IMR-90 (cell line): ENCODE data around the gene NUDCD3. TPM values are rescaled to one million over a fixed set of nuclear protein-coding genes. Genes with fewer than 3 reads are reported as not detected.

Experiments used
- ATAC-seq: fragments of 200-7000 bp; cut with Tn5 transposase; 2 replicates; pipeline ENCODE4 v1.9.1; 2020; ENCODE audit warnings: low read depth, mild to moderate bottlenecking, moderate library complexity
- BruUV-seq: library from RNA; stranded (reverse); fragments of 400-500 nt; replicated peaks from 2 replicates; lab custom pipeline; 2021; lab: Mats Ljungman, UMichigan
- CTCF ChIA-PET: fragments of 300-600 bp; formaldehyde crosslinking; extraction: SDS; loops from one replicate; lab custom pipeline; 2021; ENCODE audit warnings: antibody characterized with exemption; lab: Yijun Ruan, JAX
- POLR2A ChIA-PET: fragments of 300-600 bp; sonication (Branson Sonifier 250); formaldehyde crosslinking; loops from one replicate; lab custom pipeline; 2022; ENCODE audit warnings: antibody characterized with exemption; ENCODE audit not compliant: unreplicated experiment; lab: Charles Lee
- DNase-seq: peaks from one replicate; pipeline ENCODE4 v3.0.0; 2013
- H2AFZ ChIP-seq: replicated peaks from 2 replicates; pipeline ENCODE3; 2013; ENCODE audit warnings: low read length, mild to moderate bottlenecking; ENCODE audit not compliant: poor library complexity
- H2AK5ac ChIP-seq: 2 replicates; pipeline ENCODE4 v1.6.1; 2013; ENCODE audit warnings: low read depth, low read length, inconsistent platforms
- H2AK9ac ChIP-seq: replicated peaks from 2 replicates; pipeline ENCODE3; 2013; ENCODE audit warnings: mild to moderate bottlenecking, low read depth, low read length, moderate library complexity; ENCODE audit not compliant: poor library complexity
- H2BK120ac ChIP-seq: 2 replicates; pipeline ENCODE4 v1.6.1; 2013; ENCODE audit warnings: low read depth, low read length, inconsistent platforms
- H2BK15ac ChIP-seq: 3 replicates; pipeline ENCODE4 v1.6.1; 2013; ENCODE audit warnings: low read depth, low read length, inconsistent platforms
- H2BK20ac ChIP-seq: 2 replicates; pipeline ENCODE4 v1.6.1; 2013; ENCODE audit warnings: low read depth, mild to moderate bottlenecking, inconsistent platforms, low read length, moderate library complexity
- H2BK5ac ChIP-seq: 2 replicates; pipeline ENCODE4 v1.6.1; 2013; ENCODE audit warnings: mild to moderate bottlenecking, low read depth, low read length, inconsistent platforms; ENCODE audit not compliant: poor library complexity, severe bottlenecking
- H3K14ac ChIP-seq: replicated peaks from 2 replicates; pipeline ENCODE4 v1.6.1; 2013; ENCODE audit warnings: low read depth, low read length, inconsistent platforms
- H3K18ac ChIP-seq: 2 replicates; pipeline ENCODE4 v1.6.1; 2013; ENCODE audit warnings: low read depth, low read length, control low read depth
- H3K23ac ChIP-seq: 2 replicates; pipeline ENCODE4 v1.6.1; 2013; ENCODE audit warnings: low read depth, low read length, inconsistent platforms
- H3K27ac ChIP-seq: 2 replicates; pipeline ENCODE4 v1.5.1; 2013; ENCODE audit warnings: mild to moderate bottlenecking, control low read depth, low read length; ENCODE audit not compliant: insufficient read depth
- H3K27me3 ChIP-seq: 2 replicates; pipeline ENCODE4 v1.6.1; 2013; ENCODE audit warnings: low read length; ENCODE audit not compliant: control insufficient read depth, insufficient read depth
- H3K36me3 ChIP-seq: 2 replicates; pipeline ENCODE4 v1.6.1; 2013; ENCODE audit warnings: low read length, mixed read lengths; ENCODE audit not compliant: control insufficient read depth, insufficient read depth
- H3K4ac ChIP-seq: 2 replicates; pipeline ENCODE4 v1.6.1; 2013; ENCODE audit warnings: low read depth, low read length, inconsistent platforms
- H3K4me1 ChIP-seq: 2 replicates; pipeline ENCODE4 v1.6.1; 2013; ENCODE audit warnings: low read length, mixed read lengths; ENCODE audit not compliant: control insufficient read depth, insufficient read depth
- H3K4me2 ChIP-seq: 2 replicates; pipeline ENCODE4 v1.6.1; 2013; ENCODE audit warnings: low read depth, mild to moderate bottlenecking, control low read depth, low read length, moderate library complexity
- H3K4me3 ChIP-seq: 2 replicates; pipeline ENCODE4 v1.5.1; 2013; ENCODE audit warnings: low read depth, mild to moderate bottlenecking, control low read depth, low read length, moderate library complexity; ENCODE audit not compliant: insufficient read depth
- H3K56ac ChIP-seq: 2 replicates; pipeline ENCODE4 v1.6.1; 2013; ENCODE audit warnings: low read length, inconsistent platforms; ENCODE audit not compliant: insufficient read depth; ENCODE audit errors: extremely low read depth
- H3K79me1 ChIP-seq, 2 experiments: 2 replicates each; pipeline ENCODE4 v1.6.1; 2013; ENCODE audit warnings: low read length in 2 of 2, inconsistent platforms in 1 of 2, low read depth in 1 of 2
- H3K9ac ChIP-seq: 2 replicates; pipeline ENCODE4 v1.6.1; 2013; ENCODE audit warnings: low read depth, low read length, control low read depth
- H3K9me1 ChIP-seq: 2 replicates; pipeline ENCODE4 v1.6.1; 2013; ENCODE audit warnings: low read length, inconsistent platforms; ENCODE audit not compliant: insufficient read depth
- H3K9me3 ChIP-seq: 2 replicates; pipeline ENCODE4 v1.6.1; 2013; ENCODE audit warnings: low read length; ENCODE audit not compliant: control insufficient read depth, insufficient read depth
- H4K20me1 ChIP-seq: 2 replicates; pipeline ENCODE4 v1.6.1; 2013; ENCODE audit warnings: low read length, inconsistent platforms; ENCODE audit not compliant: insufficient read depth
- H4K5ac ChIP-seq: 2 replicates; pipeline ENCODE4 v1.6.1; 2013; ENCODE audit warnings: mild to moderate bottlenecking, low read depth, low read length, control low read depth
- H4K8ac ChIP-seq, 2 experiments: 2 replicates each; pipeline ENCODE4 v1.6.1; 2013; ENCODE audit warnings: low read depth in 2 of 2, low read length in 2 of 2, control low read depth in 1 of 2, inconsistent platforms in 1 of 2
- H4K91ac ChIP-seq: 2 replicates; pipeline ENCODE4 v1.6.1; 2013; ENCODE audit warnings: low read depth, low read length, inconsistent platforms; ENCODE audit not compliant: insufficient read depth
- CHD1 ChIP-seq: IDR thresholded peaks from 2 replicates; pipeline ENCODE4 v1.6.1; 2012; ENCODE audit warnings: low read depth, low read length, improper control_type of control experiment
- FOS ChIP-seq: fragments of 150-350 bp; IDR thresholded peaks from 2 replicates; pipeline ENCODE4 v1.6.1; 2016; ENCODE audit warnings: low read depth, low read length
- MAZ ChIP-seq: IDR thresholded peaks from 2 replicates; pipeline ENCODE4 v1.6.1; 2012; ENCODE audit warnings: low read depth, mild to moderate bottlenecking, low read length, improper control_type of control experiment, moderate library complexity, borderline replicate concordance
- USF2 ChIP-seq: fragments of 150-350 bp; IDR thresholded peaks from 2 replicates; pipeline ENCODE4 v1.6.1; 2017; ENCODE audit warnings: mild to moderate bottlenecking, antibody characterized with exemption, low read length, low read depth
- WGBS, 2 experiments: methylation state at CpG; one replicate each; pipeline versions ENCODE4 v1.1.5 to v1.1.7; 2013; ENCODE audit warnings: missing lambda C conversion rate in 2 of 2; ENCODE audit not compliant: insufficient read length in 1 of 2; ENCODE audit errors: extremely low coverage in 2 of 2; 5-methylcytosine and 5-hydroxymethylcytosine counted together
- dilution Hi-C: fragments of 300-500 bp; cut with HindIII; formaldehyde crosslinking; loops from one replicate; pipeline ENCODE4 v1.14.3; 2018; ENCODE audit warnings: low sequenced_read_pairs; ENCODE audit not compliant: unreplicated experiment
- in situ Hi-C: fragments of 300-500 bp; cut with MboI; formaldehyde crosslinking; loops from 3 replicates; pipeline ENCODE4 v1.14.3; 2019; ENCODE audit warnings: low sequenced_read_pairs, inconsistent platforms, mixed read lengths
- intact Hi-C: fragments of 100-400 bp; cut with micrococcal nuclease; formaldehyde crosslinking; loops from 2 replicates; pipeline ENCODE4 v1.10.0; 2022
- polyA plus RNA-seq, 3 experiments: library from polyadenylated mRNA; depleted of rRNA; stranded (reverse); fragments of >200 nt; gene quantifications; 2 replicates each; pipeline ENCODE4 v1.2.3, GENCODE V29; 2012; ENCODE audit warnings: low replicate concordance in 1 of 3
- total RNA-seq: library from RNA; depleted of rRNA; stranded (reverse); fragments of >200 nt; gene quantifications from 2 replicates; pipeline ENCODE4 v1.2.3, GENCODE V29; 2012

NUDCD3 gene
- total and polyA plus RNA-seq, 2 of the 4 experiments (the other 2 are of a cell fraction), result 49.5 to 76.0 TPM

GRCh38 chr7:44382459-44383265 is 107.8 kb downstream of the NUDCD3 start:
- CTCF ChIA-PET, result interaction anchor here (0.7 to 1.0 kb wide), 2 partner anchors 54 to 183 kb away, joined by 3 to 5 read pairs; no protein-coding TSS in a partner anchor
- H2AFZ ChIP-seq, result no peak overlapping the region

More at GRCh38 chr7:44382459-44383265, 107.8 kb downstream of the NUDCD3 start:
- Histone ChIP-seq H3K4me3 (no peak overlapping the region), H2AK5ac (peak overlapping the region; percentile 82), H3K27me3 (no peaks in the 10 kb centered on the region), H2BK120ac (peak overlapping the region; percentile 96), H3K4me1 (peaks cover 58% of the 10 kb centered on the region), H3K23ac (peak overlapping the region; percentile 53), H3K4me2 (no peak overlapping the region), H2BK20ac (peak overlapping the region; percentile 82), H4K8ac (peak overlapping the region; percentile 58 to 72; a peak in 3 of 4 replicates), H3K9me1 (peaks cover 83% of the 10 kb centered on the region), H2AK9ac (peak overlapping the region; percentile 17), H4K91ac (peak overlapping the region; percentile 77), H2BK5ac (peak overlapping the region; percentile 69), H4K20me1 (peaks cover 9% of the 10 kb centered on the region; the same call in 1 of the 2 replicates), H3K18ac (peak overlapping the region; percentile 26; the same call in 1 of the 2 replicates), H3K56ac (0 out of 2 replicates have a peak overlapping the region, but pooled peaks have one; percentile 47), H4K5ac (peak overlapping the region; percentile 11; the same call in 1 of the 2 replicates), H3K36me3 (peaks cover 27% of the 10 kb centered on the region), H3K14ac (peak overlapping the region; percentile 93), H3K79me1 (peaks cover 0 to 76% of the 10 kb centered on the region in 2 experiments; a peak in 2 of 4 replicates), H3K27ac (peak overlapping the region; percentile 24; the same call in 1 of the 2 replicates), H3K4ac (peak overlapping the region; percentile 97), H3K9me3 (no peaks in the 10 kb centered on the region), H2BK15ac (peak overlapping the region; percentile 76; the same call in 2 of the 3 replicates), H3K9ac (no peak overlapping the region)
- POLR2A ChIA-PET, result no interaction called here
- in situ Hi-C loops (no loop called here), dilution Hi-C loops (no loop called here), intact Hi-C loops (no loop called here)
- WGBS, 2 experiments, result no CpG with 5 or more reads among the region's 13 CpGs
- peak; percentile 43 for DNase-seq
- BruUV-seq, result no TSS peak
- no peak for ATAC-seq
- TF ChIP-seq USF2 (0 out of 2 replicates have a peak, but pooled peaks have one; percentile 10), CHD1 (no peak), MAZ (0 out of 2 replicates have a peak, but pooled peaks have one; percentile 12), FOS (no peak)
